Measurements from ENCODE around the gene IL4R.

DNA sequence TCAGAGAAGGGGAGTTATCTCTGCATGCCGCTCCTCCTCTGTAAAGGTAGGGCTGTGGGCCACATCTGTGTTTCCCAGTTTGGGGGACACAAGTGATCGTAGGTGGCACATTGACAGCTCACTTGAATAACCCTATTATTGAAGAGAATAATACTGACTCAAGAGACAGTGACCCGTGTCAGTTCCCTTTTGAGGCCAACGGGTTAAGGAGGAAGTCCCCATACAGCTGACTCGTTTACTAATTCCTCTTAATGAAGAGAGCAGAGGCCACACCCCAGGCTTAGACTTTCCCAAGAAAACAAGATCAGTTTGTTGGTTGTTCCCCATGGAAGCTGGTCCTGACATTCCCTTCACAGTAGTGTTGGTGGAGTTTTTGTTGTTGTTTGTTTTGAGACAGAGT is 33.0 kb downstream of the IL4R start:
- TF ChIP-seq, protein P1, sequence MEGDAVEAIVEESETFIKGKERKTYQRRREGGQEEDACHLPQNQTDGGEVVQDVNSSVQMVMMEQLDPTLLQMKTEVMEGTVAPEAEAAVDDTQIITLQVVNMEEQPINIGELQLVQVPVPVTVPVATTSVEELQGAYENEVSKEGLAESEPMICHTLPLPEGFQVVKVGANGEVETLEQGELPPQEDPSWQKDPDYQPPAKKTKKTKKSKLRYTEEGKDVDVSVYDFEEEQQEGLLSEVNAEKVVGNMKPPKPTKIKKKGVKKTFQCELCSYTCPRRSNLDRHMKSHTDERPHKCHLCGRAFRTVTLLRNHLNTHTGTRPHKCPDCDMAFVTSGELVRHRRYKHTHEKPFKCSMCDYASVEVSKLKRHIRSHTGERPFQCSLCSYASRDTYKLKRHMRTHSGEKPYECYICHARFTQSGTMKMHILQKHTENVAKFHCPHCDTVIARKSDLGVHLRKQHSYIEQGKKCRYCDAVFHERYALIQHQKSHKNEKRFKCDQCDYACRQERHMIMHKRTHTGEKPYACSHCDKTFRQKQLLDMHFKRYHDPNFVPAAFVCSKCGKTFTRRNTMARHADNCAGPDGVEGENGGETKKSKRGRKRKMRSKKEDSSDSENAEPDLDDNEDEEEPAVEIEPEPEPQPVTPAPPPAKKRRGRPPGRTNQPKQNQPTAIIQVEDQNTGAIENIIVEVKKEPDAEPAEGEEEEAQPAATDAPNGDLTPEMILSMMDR (IDR thresholded peaks at IDR 0.05), result no peak
- no peak for TF ChIP-seq POLR2A (IDR thresholded peaks at IDR 0.05)

All from testis (tissue), 2 donors.